Erythroblast (primary cell): ENCODE measurements around the gene TGFA.

Experiments used
- GATA1 ChIP-seq: IDR thresholded peaks from 2 replicates; pipeline ENCODE4 v1.6.1; 2011; ENCODE audit warnings: low read depth, mild to moderate bottlenecking, control low read depth, low read length, moderate library complexity
- POLR2A ChIP-seq: IDR thresholded peaks from 2 replicates; pipeline ENCODE4 v1.6.1; 2011; ENCODE audit warnings: mild to moderate bottlenecking, low read length

- TF ChIP-seq POLR2A (no peak), GATA1 (no peak)
Observed at GRCh38 chr2:70553584-70554337, at the start of gene TGFA.
